Activated CD8-positive, alpha-beta memory T cell treated with anti-CD3 and anti-CD28 coated beads, Interleukin-2, amount 50 U/mL, for 48 hours (primary cell): ENCODE results near the gene MKI67.
"Not testable (repeated sequence)": the region's sequence is repeated elsewhere in the genome, so short reads cannot be mapped to it uniquely, and the experiment has no call there.

Experiments
- DNase-seq: peaks from one replicate; pipeline ENCODE4 v3.0.0-alpha.2; 2020

The MKI67 gene

DNA sequence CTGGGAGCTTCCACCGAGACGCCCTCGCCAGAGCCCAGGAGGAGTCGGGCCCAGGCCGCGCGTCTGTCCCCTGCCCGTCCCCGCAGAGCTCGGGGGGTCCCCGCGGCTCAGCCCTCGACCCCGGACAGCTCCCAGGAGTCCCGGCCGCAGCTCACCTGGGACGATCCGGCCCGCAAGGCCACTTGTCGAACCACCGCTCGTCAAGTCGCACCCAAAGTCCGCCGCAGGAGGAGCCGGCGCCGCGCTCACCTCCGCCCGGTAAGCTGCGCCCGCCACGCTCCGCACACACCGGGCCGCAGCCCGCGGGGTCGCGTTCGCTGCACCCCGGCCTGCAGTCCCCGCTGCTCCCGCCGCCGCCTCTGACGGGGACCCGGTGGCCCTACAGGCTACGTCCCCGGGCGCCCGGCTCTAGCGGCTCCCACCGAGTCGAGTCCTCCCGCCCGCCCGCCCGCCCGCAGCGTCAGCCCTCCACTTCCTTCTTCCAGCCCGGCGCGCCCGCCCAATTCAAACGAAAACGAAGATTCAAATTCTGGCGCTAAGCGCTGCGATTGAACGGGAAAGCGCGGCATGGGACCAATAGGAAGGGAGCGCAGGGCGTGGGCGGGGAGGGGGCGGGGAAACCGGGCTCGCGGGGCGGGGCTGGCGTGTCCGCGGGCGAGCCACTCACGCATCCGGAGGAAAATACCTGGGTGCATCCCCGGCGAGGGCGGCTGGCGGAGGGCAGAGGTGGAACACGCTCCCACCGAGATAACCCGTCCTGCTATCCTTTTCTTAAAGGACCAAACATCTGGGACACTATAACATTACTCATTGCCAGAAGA lies at the start of gene MKI67:
TSS of gene MKI67 (minus strand) at position 480 of the 821 bp plus-strand sequence. CDS start 756 bp downstream, outside the sequence.
- DNase-seq = peak; percentile 95

GRCh38 chr10:128174581-128175559 lies 48.6 kb upstream of the MKI67 start:
- no peak for DNase-seq

DNA sequence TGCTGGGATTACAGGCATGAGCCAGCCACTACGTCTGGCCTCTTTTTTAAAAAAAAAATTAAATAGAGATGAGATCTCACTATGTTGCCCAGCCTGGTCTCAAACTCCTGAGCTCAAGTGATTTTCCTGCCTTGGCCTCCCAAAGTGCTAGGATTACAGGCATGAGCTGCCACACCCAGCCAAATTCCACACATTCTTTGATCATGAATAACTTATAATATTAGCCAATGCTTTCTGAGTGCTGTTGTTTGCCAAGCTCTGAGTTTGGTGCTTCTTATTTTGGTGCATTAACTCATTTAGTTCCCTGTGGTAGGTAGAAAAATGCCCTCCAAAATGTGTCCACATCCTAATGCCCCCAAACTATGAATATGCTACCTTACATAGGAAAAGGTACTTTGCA lies 47.2 kb upstream of the MKI67 start:
- no peak for DNase-seq

DNA sequence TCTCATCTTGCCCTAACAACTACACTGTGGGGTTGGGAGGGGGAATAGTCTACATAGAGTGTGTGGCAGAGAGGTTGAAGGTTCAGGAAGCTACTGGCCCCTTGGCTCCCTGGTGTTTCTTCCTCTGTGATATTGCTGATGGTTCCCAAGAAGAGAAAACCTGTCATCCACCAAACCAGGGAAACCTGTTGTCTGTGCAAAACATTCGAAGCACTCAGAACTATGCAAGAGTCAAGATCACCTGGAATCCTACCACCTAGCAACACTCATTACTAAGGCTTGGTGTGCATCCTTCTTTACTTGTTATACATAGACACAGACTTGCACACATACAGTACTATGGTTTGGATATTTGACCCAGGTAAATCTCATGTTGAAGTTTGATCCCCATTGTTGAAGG lies 46.5 kb upstream of the MKI67 start:
- no peak for DNase-seq

DNA sequence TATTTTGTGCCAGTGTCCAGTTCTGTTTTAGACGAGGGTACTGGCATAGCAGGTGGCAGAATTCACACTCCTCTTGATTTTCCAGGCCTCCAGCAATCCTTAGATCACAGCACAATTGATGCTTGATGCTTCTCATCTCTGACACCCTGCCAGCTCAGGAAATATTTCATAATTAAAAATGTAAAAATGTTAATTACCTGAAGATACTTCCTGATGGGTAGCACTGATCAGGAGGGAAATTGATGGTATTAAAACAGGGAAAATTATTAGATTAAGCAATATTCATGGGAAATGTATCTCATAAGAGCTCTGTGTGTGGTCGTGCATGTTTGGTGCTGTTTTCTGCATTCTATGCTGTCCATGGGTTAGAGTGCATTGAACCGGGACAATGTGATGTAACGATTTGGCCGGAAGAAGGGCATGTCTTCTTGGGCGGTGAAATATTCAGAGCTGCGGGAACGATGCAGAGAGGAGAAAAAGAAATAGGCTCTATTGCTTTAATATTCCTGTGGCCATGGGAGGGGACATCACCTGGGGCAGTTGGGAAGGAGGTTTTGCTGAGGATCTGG lies 43.7 kb upstream of the MKI67 start:
- no peak for DNase-seq

DNA sequence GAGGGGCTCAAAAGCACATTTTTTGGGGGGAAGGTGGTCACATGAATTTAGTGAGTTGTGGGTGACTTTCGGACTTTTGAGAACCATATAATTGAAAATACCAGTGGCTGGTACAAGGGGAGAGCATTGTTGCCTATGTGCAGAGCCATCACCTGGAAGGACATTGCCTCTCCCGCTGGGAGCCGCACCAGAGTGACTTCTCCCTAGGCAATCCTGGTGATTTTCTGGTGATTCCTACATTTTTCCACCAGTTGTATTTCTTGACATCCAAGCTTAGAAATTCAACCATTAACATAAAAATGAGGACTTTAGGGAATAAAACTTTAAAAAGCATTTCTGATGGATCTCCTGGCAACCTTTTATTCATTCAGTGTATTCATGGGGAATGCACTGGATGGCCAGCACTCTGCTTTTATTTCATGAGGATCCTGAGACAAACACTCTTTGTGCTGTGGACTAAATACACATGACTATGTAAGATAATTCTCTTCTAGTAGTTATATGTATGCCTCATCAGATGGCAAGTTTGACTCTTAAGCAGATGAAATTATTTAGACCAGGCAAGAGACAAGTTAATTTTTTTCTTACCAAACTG lies 41.8 kb upstream of the MKI67 start:
- DNase-seq = no peak

- not testable (repeated sequence) for DNase-seq
Measured at GRCh38 chr10:128167123-128167522, 40.9 kb upstream of the MKI67 start.

DNA sequence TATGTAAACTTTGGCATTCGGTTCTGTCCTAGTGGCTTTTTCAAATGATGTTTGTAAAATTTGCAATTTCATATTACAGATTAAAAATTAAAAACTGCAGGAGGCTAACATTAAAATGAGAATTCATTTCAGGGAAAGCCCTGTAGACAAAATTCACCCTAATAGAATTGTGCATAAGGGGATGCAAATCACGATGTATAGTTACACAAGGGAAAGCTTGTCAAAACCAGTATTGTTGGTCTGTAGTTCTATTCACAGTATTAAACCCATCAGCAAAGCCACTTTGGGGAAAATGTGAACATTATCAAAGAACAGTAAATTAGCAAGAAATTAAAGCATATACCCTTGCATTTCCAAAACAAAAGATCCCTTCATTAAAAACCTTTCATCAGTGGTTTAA lies 39.9 kb upstream of the MKI67 start:
- DNase-seq = no peak

GRCh38 chr10:128165536-128165935 lies 39.3 kb upstream of the MKI67 start:
- no peak for DNase-seq

GRCh38 chr10:128163701-128164100 lies 37.5 kb upstream of the MKI67 start:
- DNase-seq = no peak

DNA sequence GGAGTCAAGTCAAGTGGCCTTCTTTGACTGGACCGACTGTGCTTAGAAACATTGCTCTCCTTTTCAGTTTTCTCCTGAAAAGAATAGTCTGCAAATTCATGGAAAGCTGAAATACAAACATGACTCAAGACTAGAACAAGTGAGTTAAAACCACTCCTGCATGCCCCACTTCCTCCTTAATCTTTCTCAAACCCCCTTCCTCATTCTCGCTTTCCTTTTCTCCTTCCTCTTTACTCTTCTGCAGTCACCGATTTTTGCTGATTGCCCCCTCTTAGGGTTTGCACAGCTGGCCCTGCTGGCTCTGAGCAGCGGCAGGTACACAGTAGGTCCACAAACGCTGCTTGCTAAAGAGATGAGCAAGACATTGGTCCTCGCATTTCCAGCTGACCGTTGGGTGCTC lies 34.8 kb upstream of the MKI67 start:
- DNase-seq = no peak

- DNase-seq = no peak
Measured at GRCh38 chr10:128160297-128160711, 34.1 kb upstream of the MKI67 start.

DNA sequence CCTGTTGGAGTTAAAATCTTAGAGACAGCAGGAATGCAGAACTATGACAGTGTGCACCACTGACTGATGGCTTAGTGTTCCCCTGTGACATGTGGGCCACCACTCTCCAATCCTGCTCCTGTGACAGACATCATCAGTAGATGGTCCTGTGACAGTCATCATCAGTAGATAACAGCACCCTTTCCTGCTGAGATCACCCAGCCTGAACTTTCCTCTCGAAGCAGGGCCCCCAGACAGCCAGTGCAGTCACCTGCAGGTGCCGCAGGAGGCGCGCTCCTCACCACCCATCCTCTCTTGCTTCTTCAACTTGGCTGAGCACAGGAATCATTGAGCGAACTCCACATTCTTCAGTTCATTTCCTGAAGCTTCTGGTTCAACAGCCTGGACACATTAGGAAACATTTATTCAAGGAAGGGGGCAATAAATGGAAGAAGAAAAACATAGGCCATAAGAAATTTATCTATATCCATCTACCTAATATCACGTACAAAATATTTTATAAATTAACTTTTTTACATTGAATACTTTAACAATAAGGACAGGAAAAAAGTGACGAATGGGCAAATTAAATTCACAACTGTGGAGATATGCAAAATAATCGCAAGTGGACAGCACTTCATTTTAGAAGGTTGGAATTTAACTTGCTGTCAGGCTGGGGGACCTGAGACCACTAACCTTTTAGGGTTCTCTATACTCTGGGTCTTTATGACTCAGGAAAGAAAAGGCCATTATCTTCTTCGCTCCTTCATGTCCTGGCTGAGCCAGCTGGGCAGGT lies 32.0 kb upstream of the MKI67 start:
- no peak for DNase-seq

GRCh38 chr10:128156999-128157755 lies 31.0 kb upstream of the MKI67 start:
- DNase-seq = no peak

DNA sequence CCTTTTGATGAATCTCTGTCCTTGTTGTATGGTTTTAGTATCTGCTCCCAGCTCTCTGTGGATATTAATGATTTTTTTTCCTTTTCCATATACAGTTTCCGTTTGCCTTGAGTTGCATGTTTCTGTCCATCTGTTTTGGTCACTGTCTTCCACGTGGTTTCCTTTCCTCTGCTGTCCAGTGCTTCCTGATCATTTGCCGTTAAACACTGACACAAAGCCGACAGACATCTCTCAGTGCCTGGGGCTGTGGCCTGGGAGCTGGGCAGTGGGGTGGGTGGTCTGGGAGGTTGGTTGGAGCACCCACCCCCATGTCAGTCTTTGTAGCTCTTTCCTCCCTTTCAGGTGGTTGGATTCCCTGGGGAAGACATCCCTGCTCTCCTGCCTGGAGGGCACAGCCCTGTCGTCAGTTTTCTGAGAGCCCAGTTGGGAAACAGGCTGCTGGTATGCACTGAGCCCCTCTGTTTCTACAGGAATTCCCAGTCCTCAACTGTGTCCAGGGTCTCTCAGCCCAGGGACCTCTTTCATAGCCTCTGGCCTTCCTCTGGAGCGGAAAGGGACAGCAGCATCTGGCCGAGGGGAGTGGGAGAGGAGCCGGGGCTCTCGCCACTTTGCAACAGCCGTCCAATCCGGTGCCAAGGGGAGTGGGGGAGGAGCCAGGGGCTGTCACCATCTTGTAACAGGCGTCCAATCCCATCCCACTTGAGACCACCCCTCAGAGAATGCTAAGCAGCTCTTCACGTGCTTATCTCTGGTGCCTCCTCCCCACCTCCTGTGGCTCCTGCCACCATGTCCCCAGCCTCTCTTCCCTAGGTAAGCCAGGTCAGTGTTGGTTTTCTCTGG lies 26.7 kb upstream of the MKI67 start:
- DNase-seq = no peak

DNA sequence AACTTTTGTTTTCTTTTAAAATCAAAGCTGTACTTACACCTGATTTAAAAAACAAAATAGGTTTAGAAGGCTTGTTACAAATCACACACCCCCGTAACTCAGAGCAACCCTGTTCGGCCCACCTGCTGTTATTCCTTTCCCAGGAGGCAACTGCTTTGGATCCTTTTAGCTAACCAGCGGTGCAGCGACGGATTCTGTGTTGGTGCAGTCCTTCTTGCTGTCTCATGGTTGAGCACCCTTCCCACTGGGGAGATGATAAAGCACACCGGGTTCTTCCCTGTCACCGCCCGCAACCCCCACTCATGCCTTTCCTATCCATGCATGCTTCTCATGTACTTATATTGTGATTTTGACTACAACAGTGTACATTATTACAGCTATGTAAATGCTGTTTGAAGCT lies 24.8 kb upstream of the MKI67 start:
- no peak for DNase-seq

- DNase-seq = no peak
Measured at GRCh38 chr10:128150561-128150960, 24.3 kb upstream of the MKI67 start.

DNA sequence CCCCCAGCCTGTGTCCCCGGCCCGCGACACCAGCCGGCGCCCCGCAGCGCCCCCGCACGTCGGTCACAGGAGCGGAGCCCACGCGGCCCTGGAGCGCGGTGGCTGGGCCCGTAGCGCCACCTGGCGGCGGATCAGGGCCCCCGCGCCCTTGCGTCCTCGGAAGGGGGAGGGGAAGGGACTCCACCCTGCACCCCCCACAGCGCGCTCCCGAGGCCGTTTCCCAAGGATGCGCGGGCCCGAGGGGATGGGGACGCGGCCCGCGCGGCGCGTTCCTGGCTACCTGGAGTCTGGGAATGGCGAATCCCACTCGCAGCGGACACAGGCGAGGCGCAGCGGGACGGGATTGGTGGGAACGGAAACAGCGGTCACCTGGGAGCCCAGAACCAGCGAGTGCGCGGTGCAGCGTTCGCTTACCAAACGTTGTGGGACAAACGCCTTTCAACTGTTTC lies 23.8 kb upstream of the MKI67 start:
- DNase-seq = peak; percentile 90

DNA sequence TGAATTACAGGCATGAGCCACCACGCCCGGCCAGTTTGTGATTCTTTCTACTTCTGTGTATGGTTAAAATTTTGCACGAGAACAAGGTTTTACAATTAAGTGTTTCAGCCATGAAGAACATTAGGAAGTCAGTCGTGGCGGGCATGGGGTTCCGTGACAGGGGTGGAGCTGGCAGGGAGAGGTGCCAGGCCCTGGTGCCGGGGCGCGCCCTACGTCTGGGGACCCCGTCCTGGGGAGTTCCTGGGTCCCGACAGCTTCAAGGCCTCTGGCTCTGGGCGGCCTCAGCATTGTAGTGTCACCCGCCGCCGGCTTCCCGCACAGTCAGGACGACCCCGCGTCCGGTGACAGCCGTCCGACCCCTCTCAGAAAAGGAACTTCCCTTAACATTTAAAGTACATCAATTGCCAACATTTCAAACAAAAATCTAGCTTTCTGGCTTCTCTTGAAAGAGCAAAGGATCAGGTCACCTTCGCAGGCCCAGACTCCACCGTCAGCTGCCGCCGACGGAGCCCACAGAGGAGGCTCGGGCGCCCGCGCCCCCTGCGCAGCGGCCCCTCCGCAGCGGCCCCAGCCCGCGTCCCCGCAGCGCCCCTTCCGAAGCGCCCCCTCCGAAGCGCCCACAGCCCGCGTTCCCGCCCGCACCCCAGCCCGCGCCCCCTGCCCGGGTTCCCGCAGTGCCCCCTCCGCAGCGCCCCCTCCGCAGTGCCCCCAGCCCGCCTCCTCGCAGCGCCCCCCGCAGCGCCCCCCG lies 23.2 kb upstream of the MKI67 start:
- no peak for DNase-seq

DNA sequence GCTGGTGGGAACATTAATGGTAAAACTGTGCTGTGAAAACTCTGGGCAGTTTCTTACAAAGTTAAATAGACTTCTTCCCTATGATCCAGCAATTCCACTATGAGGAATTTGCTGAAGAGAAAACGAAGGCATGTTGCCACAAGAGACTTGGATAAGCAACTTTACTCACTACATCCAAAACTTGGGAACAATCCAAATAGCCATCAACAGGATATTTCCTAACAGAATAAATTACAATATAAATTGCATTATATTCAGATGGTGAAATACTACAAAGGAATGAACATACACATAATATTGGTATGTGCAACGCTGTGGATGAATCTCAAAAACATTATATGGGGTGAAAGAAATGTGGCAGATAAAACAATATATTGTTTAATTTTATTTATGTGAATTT lies 21.4 kb upstream of the MKI67 start:
- DNase-seq = no peak
